Nephron (organoid): ENCODE results near the gene IQGAP2.
"Not testable (repeated sequence)": the region's sequence is repeated elsewhere in the genome, so short reads cannot be mapped to it uniquely, and the experiment has no call there.

Source experiments
- H3K27ac Mint-ChIP-seq, 3 experiments: 2 replicates each; pipeline ENCODE4 v1.8.0; 2020; ENCODE audit warnings: mixed read lengths in 3 of 3, mild to moderate bottlenecking in 2 of 3, moderate library complexity in 1 of 3
- H3K27me3 Mint-ChIP-seq: 2 replicates; pipeline ENCODE4 v1.8.0; 2021; ENCODE audit warnings: low read depth, mild to moderate bottlenecking, moderate library complexity, mixed read lengths
- H3K36me3 Mint-ChIP-seq: 2 replicates; pipeline ENCODE4 v1.8.0; 2020; ENCODE audit warnings: low read depth, mixed read lengths
- H3K4me1 Mint-ChIP-seq: 2 replicates; pipeline ENCODE4 v1.8.0; 2020; ENCODE audit warnings: mixed read lengths
- H3K4me3 Mint-ChIP-seq, 3 experiments: 2 replicates each; pipeline ENCODE4 v1.8.0; 2020; ENCODE audit warnings: mild to moderate bottlenecking in 3 of 3, mixed read lengths in 3 of 3, moderate library complexity in 2 of 3
- H3K9me3 Mint-ChIP-seq: 2 replicates; pipeline ENCODE4 v1.8.0; 2020; ENCODE audit warnings: mixed read lengths
- TF ChIP-seq, protein P1 (sequence below), 3 experiments: fragments of 200-600 bp; sonication (generic); IDR thresholded peaks; one replicate each; pipeline ENCODE4 v1.5.0; 2021; ENCODE audit warnings: antibody characterized with exemption in 3 of 3; ENCODE audit not compliant: unreplicated experiment in 3 of 3

The IQGAP2 gene

DNA sequence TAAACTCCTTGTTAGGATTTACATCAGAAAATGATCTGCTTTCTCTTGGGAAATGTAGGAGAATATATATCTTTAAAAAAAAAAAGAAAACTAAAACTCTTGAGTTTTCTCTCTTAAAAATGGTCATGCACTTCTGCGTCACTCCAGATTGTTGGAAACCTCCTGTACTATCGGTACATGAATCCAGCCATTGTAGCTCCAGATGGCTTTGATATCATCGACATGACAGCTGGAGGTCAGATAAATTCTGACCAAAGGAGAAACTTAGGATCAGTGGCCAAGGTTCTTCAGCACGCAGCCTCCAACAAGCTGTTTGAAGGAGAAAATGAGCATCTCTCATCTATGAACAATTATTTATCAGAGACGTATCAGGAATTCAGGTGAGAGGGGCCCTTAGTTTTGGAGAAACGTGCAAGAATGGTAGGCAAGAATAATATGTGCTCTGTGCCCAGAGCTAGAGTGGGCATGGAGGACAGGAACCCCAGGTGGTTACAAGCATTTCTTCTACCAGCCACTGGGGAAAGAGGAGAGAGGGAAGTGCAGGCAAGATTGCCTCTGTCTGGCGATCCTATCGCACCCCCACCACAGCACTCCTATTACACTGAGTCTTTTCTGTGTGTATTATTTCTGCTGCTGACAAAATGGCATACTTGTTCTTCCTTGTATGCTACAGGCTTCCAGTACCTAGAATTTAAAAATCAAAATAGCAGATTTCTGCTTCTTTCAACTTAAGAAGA is 271.4 kb downstream of the IQGAP2 start:
- Mint-ChIP-seq H3K36me3 (peaks cover 24% of the 10 kb centered on the region), H3K9me3 (no peaks in the 10 kb centered on the region)
- TF ChIP-seq, protein P1, sequence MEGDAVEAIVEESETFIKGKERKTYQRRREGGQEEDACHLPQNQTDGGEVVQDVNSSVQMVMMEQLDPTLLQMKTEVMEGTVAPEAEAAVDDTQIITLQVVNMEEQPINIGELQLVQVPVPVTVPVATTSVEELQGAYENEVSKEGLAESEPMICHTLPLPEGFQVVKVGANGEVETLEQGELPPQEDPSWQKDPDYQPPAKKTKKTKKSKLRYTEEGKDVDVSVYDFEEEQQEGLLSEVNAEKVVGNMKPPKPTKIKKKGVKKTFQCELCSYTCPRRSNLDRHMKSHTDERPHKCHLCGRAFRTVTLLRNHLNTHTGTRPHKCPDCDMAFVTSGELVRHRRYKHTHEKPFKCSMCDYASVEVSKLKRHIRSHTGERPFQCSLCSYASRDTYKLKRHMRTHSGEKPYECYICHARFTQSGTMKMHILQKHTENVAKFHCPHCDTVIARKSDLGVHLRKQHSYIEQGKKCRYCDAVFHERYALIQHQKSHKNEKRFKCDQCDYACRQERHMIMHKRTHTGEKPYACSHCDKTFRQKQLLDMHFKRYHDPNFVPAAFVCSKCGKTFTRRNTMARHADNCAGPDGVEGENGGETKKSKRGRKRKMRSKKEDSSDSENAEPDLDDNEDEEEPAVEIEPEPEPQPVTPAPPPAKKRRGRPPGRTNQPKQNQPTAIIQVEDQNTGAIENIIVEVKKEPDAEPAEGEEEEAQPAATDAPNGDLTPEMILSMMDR (IDR thresholded peaks at IDR 0.05; ENCODE audit: unreplicated experiment in 3 of 3) = no peak

GRCh38 chr5:76675364-76675763 is 272.3 kb downstream of the IQGAP2 start:
- TF ChIP-seq, protein P1 (IDR thresholded peaks at IDR 0.05; ENCODE audit: unreplicated experiment in 3 of 3) = no peak
- no peaks in the 10 kb centered on the region for H3K9me3 Mint-ChIP-seq
- peaks cover 6% of the 10 kb centered on the region for H3K4me1 Mint-ChIP-seq

More for the DNA sequence above, 271.4 kb downstream of the IQGAP2 start:
- no peak overlapping the region for H3K4me3 Mint-ChIP-seq
- peaks cover 6% of the 10 kb centered on the region for H3K4me1 Mint-ChIP-seq
- no peak overlapping the region for H3K27ac Mint-ChIP-seq
- no peaks in the 10 kb centered on the region for H3K27me3 Mint-ChIP-seq

GRCh38 chr5:76677849-76678472 is 274.9 kb downstream of the IQGAP2 start:
- H3K9me3 Mint-ChIP-seq = no peaks in the 10 kb centered on the region
- H3K36me3 Mint-ChIP-seq = peaks cover 21% of the 10 kb centered on the region
- TF ChIP-seq, protein P1 (IDR thresholded peaks at IDR 0.05; ENCODE audit: unreplicated experiment in 3 of 3) = no peak
- H3K4me1 Mint-ChIP-seq = peaks cover 12% of the 10 kb centered on the region
- no peaks in the 10 kb centered on the region for H3K27me3 Mint-ChIP-seq
- no peak overlapping the region for H3K4me3 Mint-ChIP-seq
- no peak overlapping the region for H3K27ac Mint-ChIP-seq

More at GRCh38 chr5:76675364-76675763, 272.3 kb downstream of the IQGAP2 start:
- Mint-ChIP-seq H3K27ac (no peak overlapping the region), H3K27me3 (no peaks in the 10 kb centered on the region), H3K36me3 (peaks cover 28% of the 10 kb centered on the region), H3K4me3 (no peak overlapping the region)

DNA sequence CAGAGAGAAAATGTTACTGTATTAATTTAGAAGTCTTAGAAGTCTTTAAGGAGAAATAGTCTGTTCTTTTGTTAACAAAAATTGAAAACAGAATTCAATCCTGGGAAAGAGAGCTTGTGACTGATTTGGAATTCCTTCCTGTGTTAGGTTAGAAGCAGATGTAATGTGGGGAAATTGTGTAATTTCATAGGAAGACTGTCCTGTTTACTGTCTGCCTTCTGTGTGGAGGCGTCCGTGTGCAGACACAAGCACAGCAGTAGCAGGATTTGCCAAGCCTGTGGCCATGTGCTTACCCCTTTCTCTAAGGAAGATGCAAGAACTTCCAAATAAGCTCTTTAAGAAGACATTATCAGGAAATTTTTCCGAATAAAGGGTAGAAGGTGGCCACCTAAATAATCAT is 276.1 kb downstream of the IQGAP2 start:
- TF ChIP-seq, protein P1 (IDR thresholded peaks at IDR 0.05; ENCODE audit: unreplicated experiment in 3 of 3) = no peak
- Mint-ChIP-seq H3K27me3 (no peaks in the 10 kb centered on the region), H3K4me3 (no peak overlapping the region), H3K9me3 (no peaks in the 10 kb centered on the region), H3K4me1 (peaks cover 12% of the 10 kb centered on the region), H3K36me3 (peaks cover 24% of the 10 kb centered on the region), H3K27ac (no peak overlapping the region)

DNA sequence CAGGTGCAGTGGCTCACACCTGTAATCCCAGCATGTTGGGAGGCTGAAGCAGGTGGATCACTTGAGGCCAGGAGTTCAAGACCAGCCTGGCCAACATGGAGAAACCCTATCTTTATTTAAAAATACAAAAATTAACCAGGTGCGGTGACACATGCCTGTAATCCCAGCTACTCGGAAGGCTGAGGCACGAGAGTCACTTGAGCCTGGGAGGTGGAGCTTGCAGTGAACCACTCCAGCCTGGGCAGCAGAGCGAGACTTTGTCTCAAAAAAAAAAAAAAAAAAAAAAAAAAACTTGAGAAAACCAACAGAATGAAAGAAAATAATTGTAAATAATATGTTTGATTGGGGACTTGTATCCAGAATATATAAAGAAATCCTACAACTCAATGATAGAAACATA is 277.7 kb downstream of the IQGAP2 start:
- H3K4me3 Mint-ChIP-seq, H3K27me3 Mint-ChIP-seq, H3K9me3 Mint-ChIP-seq, H3K27ac Mint-ChIP-seq, H3K4me1 Mint-ChIP-seq: not testable (repeated sequence)
- H3K36me3 Mint-ChIP-seq = peaks cover 33% of the 10 kb centered on the region

DNA sequence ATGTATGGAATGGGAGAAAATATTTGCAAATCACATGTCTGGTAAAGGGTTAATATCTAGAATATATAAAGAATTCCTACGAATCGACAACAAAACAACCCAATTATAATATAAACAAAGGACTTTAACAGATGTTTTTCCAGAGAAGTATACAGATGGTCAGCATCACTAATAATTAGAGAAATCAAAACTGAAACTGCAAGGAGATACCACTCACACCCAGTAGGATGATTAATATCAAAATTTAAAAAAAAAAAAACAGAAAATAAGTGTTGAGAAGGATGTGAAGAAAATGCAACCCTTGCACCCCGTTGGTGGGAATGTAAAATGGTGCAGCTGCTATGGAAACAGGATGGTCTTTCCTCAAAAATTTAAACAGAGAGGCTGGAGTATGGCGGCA is 278.2 kb downstream of the IQGAP2 start:
- Mint-ChIP-seq H3K27ac (no peak overlapping the region), H3K27me3 (no peaks in the 10 kb centered on the region), H3K4me1 (peaks cover 5% of the 10 kb centered on the region), H3K9me3 (no peaks in the 10 kb centered on the region), H3K36me3 (peaks cover 31% of the 10 kb centered on the region), H3K4me3 (no peak overlapping the region)
- TF ChIP-seq, protein P1 (IDR thresholded peaks at IDR 0.05; ENCODE audit: unreplicated experiment in 3 of 3) = no peak
